AG04450 (cell line): Measurements from ENCODE around the gene HECTD4. TPM values are rescaled to one million over a fixed set of nuclear protein-coding genes. Genes with fewer than 3 reads are reported as not detected.
A peak's percentile ranks its signal among the peaks of the same experiment; 100 is the strongest.

Source experiments
- CTCF ChIA-PET: fragments of 300-600, 350-600 bp; formaldehyde crosslinking; extraction: SDS; loops from one replicate; lab custom pipeline; 2022; ENCODE audit warnings: antibody characterized with exemption, inconsistent platforms; lab: Charles Lee
- POLR2A ChIA-PET: fragments of 350-600 bp; formaldehyde crosslinking; extraction: SDS; loops from one replicate; lab custom pipeline; 2021; ENCODE audit warnings: antibody characterized with exemption, inconsistent platforms; lab: Yijun Ruan, JAX
- DNase-seq: peaks from one replicate; pipeline ENCODE4 v3.0.0-alpha.2; 2011; ENCODE audit warnings: low read depth, low spot score
- H3K27ac ChIP-seq: one replicate; pipeline ENCODE4 v1.5.1; 2012; ENCODE audit warnings: low read depth, low read length, control low read depth
- H3K27me3 ChIP-seq: one replicate; pipeline ENCODE4 v1.6.0; 2012; ENCODE audit warnings: low read length; ENCODE audit not compliant: control insufficient read depth, insufficient read depth
- H3K4me3 ChIP-seq: 2 replicates; pipeline ENCODE4 v1.5.1; 2011; ENCODE audit warnings: mild to moderate bottlenecking, low read depth, low read length, control low read depth
- H3K9me3 ChIP-seq: 2 replicates; pipeline ENCODE4 v1.5.1; 2012; ENCODE audit warnings: low read length; ENCODE audit not compliant: control insufficient read depth, insufficient read depth
- CTCF ChIP-seq: IDR thresholded peaks from 2 replicates; pipeline ENCODE4 v1.5.1; 2011; ENCODE audit warnings: low read depth, low read length, control low read depth, inconsistent platforms
- polyA plus RNA-seq: library from polyadenylated mRNA; depleted of rRNA; stranded (reverse); fragments of >200 nt; gene quantifications from 2 replicates; pipeline ENCODE4 v1.2.3, GENCODE V29; 2011

The HECTD4 gene
- polyA plus RNA-seq, 1 experiment: 8.6 TPM

GRCh38 chr12:112170971-112171596 is 211.1 kb downstream of the HECTD4 start:
- CTCF ChIA-PET: interaction anchor here (1.5 kb wide), 1 partner anchor 21 kb away, joined by 3 read pairs; no protein-coding TSS in a partner anchor

GRCh38 chr12:112170376-112170775 is 211.9 kb downstream of the HECTD4 start:
- no peak overlapping the region for H3K27ac ChIP-seq
- H3K27me3 ChIP-seq: no peaks in the 10 kb centered on the region
- TF ChIP-seq CTCF: peak; percentile 50
- H3K4me3 ChIP-seq: no peak overlapping the region
- no peak for DNase-seq
- ChIA-PET POLR2A (no interaction called here), CTCF (interaction anchor here (1.2 to 1.5 kb wide), 2 partner anchors 20 to 28 kb away, joined by 3 to 6 read pairs; no protein-coding TSS in a partner anchor)
- no peaks in the 10 kb centered on the region; the same call in 1 of the 2 replicates for H3K9me3 ChIP-seq

More at GRCh38 chr12:112170971-112171596, 211.1 kb downstream of the HECTD4 start:
- Histone ChIP-seq H3K9me3 (no peaks in the 10 kb centered on the region; the same call in 1 of the 2 replicates), H3K4me3 (no peak overlapping the region), H3K27me3 (no peaks in the 10 kb centered on the region), H3K27ac (no peak overlapping the region)
- POLR2A ChIA-PET: no interaction called here
- no peak for TF ChIP-seq CTCF
- DNase-seq: no peak

- CTCF ChIA-PET: interaction anchor here (1.2 to 1.5 kb wide), 2 partner anchors 20 to 28 kb away, joined by 3 to 6 read pairs; no protein-coding TSS in a partner anchor
- TF ChIP-seq CTCF: no peak
Measured at GRCh38 chr12:112169966-112170365, 212.3 kb downstream of the HECTD4 start.

GRCh38 chr12:112169161-112169872 is 212.9 kb downstream of the HECTD4 start:
- Histone ChIP-seq H3K9me3 (no peaks in the 10 kb centered on the region; the same call in 1 of the 2 replicates), H3K27me3 (no peaks in the 10 kb centered on the region), H3K27ac (no peak overlapping the region), H3K4me3 (no peak overlapping the region)
- CTCF ChIA-PET: interaction anchor here (1.2 to 1.5 kb wide), 2 partner anchors 19 to 29 kb away, joined by 3 to 6 read pairs; no protein-coding TSS in a partner anchor
- POLR2A ChIA-PET: no interaction called here
- no peak for DNase-seq
- TF ChIP-seq CTCF: no peak

More at GRCh38 chr12:112169966-112170365, 212.3 kb downstream of the HECTD4 start:
- Histone ChIP-seq H3K4me3 (no peak overlapping the region), H3K27me3 (no peaks in the 10 kb centered on the region), H3K27ac (no peak overlapping the region), H3K9me3 (no peaks in the 10 kb centered on the region; the same call in 1 of the 2 replicates)
- DNase-seq: no peak
- POLR2A ChIA-PET: no interaction called here
